Measurements from ENCODE around the gene NEURL1.

DNA sequence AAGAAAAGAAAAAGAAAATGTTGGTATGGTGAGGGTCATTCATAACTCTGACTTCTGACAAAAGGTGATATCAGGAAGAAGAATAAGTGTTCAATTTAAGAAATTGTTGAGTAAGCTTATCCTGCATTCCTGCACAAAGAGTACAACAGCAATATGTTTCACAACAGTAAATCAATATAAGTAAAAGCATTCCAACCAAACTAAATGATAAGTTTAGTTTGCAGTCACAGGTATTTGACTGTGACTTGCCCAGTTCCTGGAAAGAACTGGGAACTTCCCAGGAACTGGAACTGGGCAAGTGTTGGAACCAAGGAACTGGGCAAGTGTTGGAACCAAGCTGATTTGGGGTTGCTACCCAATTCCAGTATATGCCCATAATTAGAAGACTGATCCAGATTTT lies 35.0 kb downstream of the NEURL1 start:
- TF ChIP-seq, protein P1, sequence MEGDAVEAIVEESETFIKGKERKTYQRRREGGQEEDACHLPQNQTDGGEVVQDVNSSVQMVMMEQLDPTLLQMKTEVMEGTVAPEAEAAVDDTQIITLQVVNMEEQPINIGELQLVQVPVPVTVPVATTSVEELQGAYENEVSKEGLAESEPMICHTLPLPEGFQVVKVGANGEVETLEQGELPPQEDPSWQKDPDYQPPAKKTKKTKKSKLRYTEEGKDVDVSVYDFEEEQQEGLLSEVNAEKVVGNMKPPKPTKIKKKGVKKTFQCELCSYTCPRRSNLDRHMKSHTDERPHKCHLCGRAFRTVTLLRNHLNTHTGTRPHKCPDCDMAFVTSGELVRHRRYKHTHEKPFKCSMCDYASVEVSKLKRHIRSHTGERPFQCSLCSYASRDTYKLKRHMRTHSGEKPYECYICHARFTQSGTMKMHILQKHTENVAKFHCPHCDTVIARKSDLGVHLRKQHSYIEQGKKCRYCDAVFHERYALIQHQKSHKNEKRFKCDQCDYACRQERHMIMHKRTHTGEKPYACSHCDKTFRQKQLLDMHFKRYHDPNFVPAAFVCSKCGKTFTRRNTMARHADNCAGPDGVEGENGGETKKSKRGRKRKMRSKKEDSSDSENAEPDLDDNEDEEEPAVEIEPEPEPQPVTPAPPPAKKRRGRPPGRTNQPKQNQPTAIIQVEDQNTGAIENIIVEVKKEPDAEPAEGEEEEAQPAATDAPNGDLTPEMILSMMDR (IDR thresholded peaks at IDR 0.05; ENCODE audit: low read depth, low read length): no peak
- TF ChIP-seq, protein P2, sequence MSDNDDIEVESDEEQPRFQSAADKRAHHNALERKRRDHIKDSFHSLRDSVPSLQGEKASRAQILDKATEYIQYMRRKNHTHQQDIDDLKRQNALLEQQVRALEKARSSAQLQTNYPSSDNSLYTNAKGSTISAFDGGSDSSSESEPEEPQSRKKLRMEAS (IDR thresholded peaks at IDR 0.05; ENCODE audit: low read depth, low read length): no peak
- TF ChIP-seq POLR2A (IDR thresholded peaks at IDR 0.05; ENCODE audit: extremely low read depth, insufficient read length): no peak

All from NB4 (cell line).